ENCODE data around the gene DERL3.

The DERL3 gene

DNA sequence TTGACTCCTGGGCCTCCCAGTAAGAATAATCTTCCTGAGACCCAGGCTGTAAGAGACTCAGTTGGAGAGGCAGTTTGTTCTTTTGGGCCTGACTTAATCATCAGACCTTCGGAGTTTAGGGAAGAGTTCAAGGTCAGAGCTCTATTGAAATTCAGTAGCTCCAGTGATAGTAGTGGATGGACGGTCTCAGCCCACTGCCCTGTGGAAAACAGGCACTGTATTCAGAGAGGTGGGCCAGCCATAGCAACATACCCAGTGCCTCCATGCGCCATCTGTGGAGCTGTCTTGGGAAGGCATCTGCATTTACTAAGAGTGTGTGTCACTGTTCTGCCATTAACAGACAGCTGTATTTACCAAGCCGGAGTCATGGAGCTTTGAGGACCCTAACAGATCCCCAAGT lies 49.2 kb downstream of the DERL3 start:
- Histone ChIP-seq H3K27me3 (ENCODE audit: control insufficient read depth in 1 of 2, insufficient read depth in 2 of 2, low read length in 2 of 2) (no peaks in the 10 kb centered on the region), H3K9me3 (ENCODE audit: control insufficient read depth in 1 of 2, low read length in 2 of 2) (no peaks in the 10 kb centered on the region), H3K4me1 (ENCODE audit: control insufficient read depth in 1 of 2, insufficient read depth in 2 of 2, low read length in 2 of 2) (peaks cover 22 to 23% of the 10 kb centered on the region in 2 donors), H3K4me3 (ENCODE audit: low read depth in 1 of 2, low read length in 2 of 2) (no peak overlapping the region), H3K9ac (ENCODE audit: low read depth in 1 of 2, low read length in 2 of 2) (no peak overlapping the region), H3K27ac (ENCODE audit: low read depth, low read length) (no peak overlapping the region), H3K36me3 (ENCODE audit: control insufficient read depth in 1 of 2, insufficient read depth in 2 of 2, low read length in 2 of 2) (peaks cover 11 to 40% of the 10 kb centered on the region in 2 donors)

DNA sequence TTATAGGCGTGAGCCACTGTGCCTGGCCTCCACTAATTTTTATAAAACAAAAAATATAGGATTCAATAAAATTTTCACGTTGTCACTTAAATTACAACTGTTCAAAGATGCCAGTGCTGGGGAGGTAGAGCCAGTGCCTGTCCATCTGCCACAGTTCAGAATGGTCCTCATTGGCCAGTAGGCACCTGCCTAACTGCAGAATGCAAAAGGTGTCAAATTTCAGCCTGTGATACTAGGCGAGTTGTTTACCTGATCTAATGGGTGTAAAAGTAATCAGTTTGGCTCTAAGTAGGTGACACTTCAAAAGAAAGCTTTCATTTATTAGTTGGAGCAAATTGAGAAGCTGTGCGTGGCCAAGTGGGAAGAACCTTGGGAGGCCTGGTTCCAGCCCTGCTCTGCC lies 49.7 kb downstream of the DERL3 start:
- Histone ChIP-seq H3K4me1 (ENCODE audit: control insufficient read depth in 1 of 2, insufficient read depth in 2 of 2, low read length in 2 of 2) (peaks cover 23 to 28% of the 10 kb centered on the region in 2 donors), H3K36me3 (ENCODE audit: control insufficient read depth in 1 of 2, insufficient read depth in 2 of 2, low read length in 2 of 2) (peaks cover 11 to 35% of the 10 kb centered on the region in 2 donors), H3K9ac (ENCODE audit: low read depth in 1 of 2, low read length in 2 of 2) (no peak overlapping the region), H3K27ac (ENCODE audit: low read depth, low read length) (no peak overlapping the region), H3K4me3 (ENCODE audit: low read depth in 1 of 2, low read length in 2 of 2) (no peak overlapping the region), H3K9me3 (ENCODE audit: control insufficient read depth in 1 of 2, low read length in 2 of 2) (no peaks in the 10 kb centered on the region), H3K27me3 (ENCODE audit: control insufficient read depth in 1 of 2, insufficient read depth in 2 of 2, low read length in 2 of 2) (no peaks in the 10 kb centered on the region)

DNA sequence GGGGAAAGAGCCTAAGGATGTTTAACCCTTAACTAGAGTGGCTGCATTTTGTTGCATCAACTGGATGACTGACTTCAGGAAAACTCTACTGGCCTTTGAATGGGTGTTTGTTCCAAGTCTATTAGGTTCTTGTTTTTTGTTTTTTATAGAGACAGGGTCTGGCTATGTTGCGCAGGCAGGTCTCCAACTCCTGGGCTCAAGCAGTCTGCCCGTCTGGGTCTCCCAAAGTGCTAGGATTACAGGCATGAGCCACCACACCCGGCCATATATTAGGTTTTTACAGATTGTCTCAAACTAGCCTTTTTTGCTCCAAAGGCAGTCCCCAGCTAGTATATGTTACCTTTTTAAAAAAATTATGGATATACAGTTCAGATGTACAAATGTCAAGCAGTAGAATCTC lies 50.9 kb downstream of the DERL3 start:
- Histone ChIP-seq H3K9ac (ENCODE audit: low read depth in 1 of 2, low read length in 2 of 2) (peak overlapping the region; percentile 71 to 82), H3K36me3 (ENCODE audit: control insufficient read depth in 1 of 2, insufficient read depth in 2 of 2, low read length in 2 of 2) (peaks cover 8 to 25% of the 10 kb centered on the region in 2 donors), H3K27ac (ENCODE audit: low read depth, low read length) (no peak overlapping the region), H3K4me3 (ENCODE audit: low read depth in 1 of 2, low read length in 2 of 2) (peak overlapping the region; percentile 91 to 94), H3K4me1 (ENCODE audit: control insufficient read depth in 1 of 2, insufficient read depth in 2 of 2, low read length in 2 of 2) (peaks cover 29 to 33% of the 10 kb centered on the region in 2 donors), H3K27me3 (ENCODE audit: control insufficient read depth in 1 of 2, insufficient read depth in 2 of 2, low read length in 2 of 2) (no peaks in the 10 kb centered on the region), H3K9me3 (ENCODE audit: control insufficient read depth in 1 of 2, low read length in 2 of 2) (no peaks in the 10 kb centered on the region)

DNA sequence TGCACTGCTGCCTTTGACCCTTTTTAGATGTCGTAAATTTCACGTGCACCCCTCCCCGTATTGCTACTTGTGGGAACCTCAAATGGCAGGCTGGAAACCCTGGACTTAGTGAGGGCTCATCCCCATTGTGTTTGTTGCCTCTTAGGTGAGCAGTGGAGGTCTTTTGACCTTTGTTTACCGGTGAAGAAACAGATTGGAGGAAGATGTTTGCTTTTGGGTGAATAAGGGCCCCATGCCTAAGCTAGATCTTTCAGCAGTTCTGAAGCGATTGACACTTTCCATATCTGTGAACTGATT lies 51.3 kb downstream of the DERL3 start:
- Histone ChIP-seq H3K4me3 (ENCODE audit: low read depth in 1 of 2, low read length in 2 of 2) (peak overlapping the region; percentile 91 to 94), H3K36me3 (ENCODE audit: control insufficient read depth in 1 of 2, insufficient read depth in 2 of 2, low read length in 2 of 2) (peaks cover 5 to 21% of the 10 kb centered on the region in 2 donors), H3K4me1 (ENCODE audit: control insufficient read depth in 1 of 2, insufficient read depth in 2 of 2, low read length in 2 of 2) (peaks cover 29 to 33% of the 10 kb centered on the region in 2 donors), H3K27ac (ENCODE audit: low read depth, low read length) (no peak overlapping the region), H3K9ac (ENCODE audit: low read depth in 1 of 2, low read length in 2 of 2) (peak overlapping the region; percentile 71 to 82), H3K9me3 (ENCODE audit: control insufficient read depth in 1 of 2, low read length in 2 of 2) (no peaks in the 10 kb centered on the region), H3K27me3 (ENCODE audit: control insufficient read depth in 1 of 2, insufficient read depth in 2 of 2, low read length in 2 of 2) (no peaks in the 10 kb centered on the region)

DNA sequence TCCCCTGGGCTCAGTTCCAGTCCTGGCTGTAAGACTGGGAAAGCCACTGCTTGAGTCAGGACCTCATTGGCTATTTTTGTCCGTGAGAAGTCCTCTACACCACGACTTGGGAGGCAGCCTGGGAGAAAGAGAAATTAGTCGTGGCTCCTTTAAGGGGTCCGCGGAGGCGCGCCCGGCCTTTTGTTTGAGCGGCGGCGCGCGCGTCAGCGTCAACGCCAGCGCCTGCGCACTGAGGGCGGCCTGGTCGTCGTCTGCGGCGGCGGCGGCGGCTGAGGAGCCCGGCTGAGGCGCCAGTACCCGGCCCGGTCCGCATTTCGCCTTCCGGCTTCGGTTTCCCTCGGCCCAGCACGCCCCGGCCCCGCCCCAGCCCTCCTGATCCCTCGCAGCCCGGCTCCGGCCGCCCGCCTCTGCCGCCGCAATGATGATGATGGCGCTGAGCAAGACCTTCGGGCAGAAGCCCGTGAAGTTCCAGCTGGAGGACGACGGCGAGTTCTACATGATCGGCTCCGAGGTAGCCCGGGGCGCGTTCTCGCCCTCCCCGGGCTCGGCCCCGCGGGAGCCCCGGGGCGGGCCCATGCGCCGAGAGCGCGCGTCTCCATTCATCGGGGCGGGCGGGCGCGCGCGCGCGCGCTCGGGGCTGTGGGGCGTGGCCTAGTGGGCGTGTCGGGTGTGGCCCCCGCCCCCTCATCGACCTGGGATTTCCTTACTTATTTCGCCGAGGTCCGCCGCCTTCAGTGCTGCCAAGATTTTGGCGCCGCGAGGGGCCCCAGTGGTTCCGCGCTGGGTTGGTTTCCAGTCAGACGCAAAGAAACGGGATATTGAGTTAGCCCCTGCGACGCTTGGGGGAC lies 51.8 kb downstream of the DERL3 start, which contains the start of gene SMARCB1:
SMARCB1 (plus strand) TSS at position 215 of the 848 bp plus-strand sequence; CDS start at position 419, 204 bp downstream.
- H3K27ac ChIP-seq (ENCODE audit: low read depth, low read length) = peak within 1 kb of the TSS; percentile 99
- H3K4me1 ChIP-seq (ENCODE audit: control insufficient read depth in 1 of 2, insufficient read depth in 2 of 2, low read length in 2 of 2) = peaks cover 29 to 33% of the 10 kb centered on the region in 2 donors
- H3K9me3 ChIP-seq (ENCODE audit: control insufficient read depth in 1 of 2, low read length in 2 of 2) = no peaks in the 10 kb centered on the region
- peak within 1 kb of the TSS; percentile 71 to 82 for H3K9ac ChIP-seq (ENCODE audit: low read depth in 1 of 2, low read length in 2 of 2)
- H3K4me3 ChIP-seq (ENCODE audit: low read depth in 1 of 2, low read length in 2 of 2) = peak within 1 kb of the TSS; percentile 91 to 94
- no peaks in the 10 kb centered on the region for H3K27me3 ChIP-seq (ENCODE audit: control insufficient read depth in 1 of 2, insufficient read depth in 2 of 2, low read length in 2 of 2)
- peaks cover under 1 to 15% of the 10 kb centered on the region in 2 donors for H3K36me3 ChIP-seq (ENCODE audit: control insufficient read depth in 1 of 2, insufficient read depth in 2 of 2, low read length in 2 of 2)

DNA sequence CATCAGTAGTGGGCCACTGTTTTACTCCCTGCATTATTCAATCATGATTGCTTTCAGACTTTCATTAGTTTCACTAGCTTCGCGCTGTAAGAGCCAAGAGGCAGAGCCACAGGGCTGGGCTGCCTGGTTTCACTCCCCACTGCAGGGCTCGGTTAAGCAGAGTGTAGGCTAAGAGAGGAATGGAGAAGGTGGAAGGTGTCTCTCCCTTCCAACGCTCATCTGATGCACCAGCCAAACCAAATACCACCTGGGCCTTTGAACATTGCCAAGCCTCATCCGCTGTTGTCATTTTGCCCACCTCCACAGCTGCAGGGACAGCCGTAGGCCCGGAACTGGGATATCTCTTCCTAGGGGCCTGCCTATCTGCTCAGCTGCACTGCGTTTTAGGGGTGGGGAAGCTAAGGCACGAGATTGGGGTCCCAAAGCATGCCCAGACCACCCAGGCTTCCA lies 52.5 kb downstream of the DERL3 start:
- peak overlapping the region; percentile 99 for H3K27ac ChIP-seq (ENCODE audit: low read depth, low read length)
- peak overlapping the region; percentile 71 to 77 for H3K9ac ChIP-seq (ENCODE audit: low read depth in 1 of 2, low read length in 2 of 2)
- H3K4me1 ChIP-seq (ENCODE audit: control insufficient read depth in 1 of 2, insufficient read depth in 2 of 2, low read length in 2 of 2) = peaks cover 29 to 33% of the 10 kb centered on the region in 2 donors
- no peaks in the 10 kb centered on the region for H3K9me3 ChIP-seq (ENCODE audit: control insufficient read depth in 1 of 2, low read length in 2 of 2)
- no peaks in the 10 kb centered on the region for H3K27me3 ChIP-seq (ENCODE audit: control insufficient read depth in 1 of 2, insufficient read depth in 2 of 2, low read length in 2 of 2)
- peak overlapping the region; percentile 67 to 94 for H3K4me3 ChIP-seq (ENCODE audit: low read depth in 1 of 2, low read length in 2 of 2)
- H3K36me3 ChIP-seq (ENCODE audit: control insufficient read depth in 1 of 2, insufficient read depth in 2 of 2, low read length in 2 of 2) = peaks cover 0 to 9% of the 10 kb centered on the region in 2 donors
